ENCODE results near the gene RIPK1.

DNA sequence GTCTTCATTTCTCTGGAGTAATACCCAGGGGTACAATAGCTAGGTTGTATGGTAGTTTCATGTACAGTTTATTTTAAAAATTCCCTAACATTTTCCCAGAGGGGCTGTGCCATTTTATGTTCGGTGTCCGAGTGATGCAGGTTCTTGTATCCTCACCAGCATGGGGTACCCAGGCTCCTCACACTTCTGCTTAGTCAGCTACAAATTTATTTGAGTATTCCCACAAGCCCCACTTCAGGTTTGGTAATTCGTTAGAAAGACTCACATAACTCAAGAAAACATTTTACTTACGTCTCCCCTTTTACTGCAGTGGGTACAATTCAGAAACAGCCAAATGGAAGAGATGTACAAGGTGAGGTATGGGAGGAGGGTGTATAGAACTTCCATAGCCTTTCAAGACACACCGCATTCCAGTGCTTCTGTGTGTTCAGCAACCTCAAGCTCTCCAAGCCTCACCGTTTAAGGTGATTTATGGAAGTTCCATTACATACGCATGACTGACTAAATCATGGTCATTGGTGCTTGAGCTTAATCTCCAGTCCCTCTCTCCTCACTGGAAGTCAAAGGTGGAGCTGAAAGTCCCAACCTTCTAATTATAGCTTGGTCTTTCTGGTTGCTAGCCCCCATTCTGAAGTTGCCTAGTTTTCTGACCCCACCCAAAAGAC lies 18.1 kb downstream of the RIPK1 start:
- TF ChIP-seq, protein P1, sequence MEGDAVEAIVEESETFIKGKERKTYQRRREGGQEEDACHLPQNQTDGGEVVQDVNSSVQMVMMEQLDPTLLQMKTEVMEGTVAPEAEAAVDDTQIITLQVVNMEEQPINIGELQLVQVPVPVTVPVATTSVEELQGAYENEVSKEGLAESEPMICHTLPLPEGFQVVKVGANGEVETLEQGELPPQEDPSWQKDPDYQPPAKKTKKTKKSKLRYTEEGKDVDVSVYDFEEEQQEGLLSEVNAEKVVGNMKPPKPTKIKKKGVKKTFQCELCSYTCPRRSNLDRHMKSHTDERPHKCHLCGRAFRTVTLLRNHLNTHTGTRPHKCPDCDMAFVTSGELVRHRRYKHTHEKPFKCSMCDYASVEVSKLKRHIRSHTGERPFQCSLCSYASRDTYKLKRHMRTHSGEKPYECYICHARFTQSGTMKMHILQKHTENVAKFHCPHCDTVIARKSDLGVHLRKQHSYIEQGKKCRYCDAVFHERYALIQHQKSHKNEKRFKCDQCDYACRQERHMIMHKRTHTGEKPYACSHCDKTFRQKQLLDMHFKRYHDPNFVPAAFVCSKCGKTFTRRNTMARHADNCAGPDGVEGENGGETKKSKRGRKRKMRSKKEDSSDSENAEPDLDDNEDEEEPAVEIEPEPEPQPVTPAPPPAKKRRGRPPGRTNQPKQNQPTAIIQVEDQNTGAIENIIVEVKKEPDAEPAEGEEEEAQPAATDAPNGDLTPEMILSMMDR (IDR thresholded peaks at IDR 0.05 in 2 of 3, conservative IDR thresholded peaks at IDR 0.05 in 1 of 3; ENCODE audit: control insufficient read depth in 2 of 3, extremely low read depth in 1 of 3, insufficient read depth in 1 of 3, low read depth in 3 of 3, low read length in 3 of 3) = no peak
- TF ChIP-seq MXI1 (IDR thresholded peaks at IDR 0.05; ENCODE audit: low read depth, low read length) = no peak
- TF ChIP-seq CREB1 (IDR thresholded peaks at IDR 0.05; ENCODE audit: low read depth) = no peak
- TF ChIP-seq, protein P2, sequence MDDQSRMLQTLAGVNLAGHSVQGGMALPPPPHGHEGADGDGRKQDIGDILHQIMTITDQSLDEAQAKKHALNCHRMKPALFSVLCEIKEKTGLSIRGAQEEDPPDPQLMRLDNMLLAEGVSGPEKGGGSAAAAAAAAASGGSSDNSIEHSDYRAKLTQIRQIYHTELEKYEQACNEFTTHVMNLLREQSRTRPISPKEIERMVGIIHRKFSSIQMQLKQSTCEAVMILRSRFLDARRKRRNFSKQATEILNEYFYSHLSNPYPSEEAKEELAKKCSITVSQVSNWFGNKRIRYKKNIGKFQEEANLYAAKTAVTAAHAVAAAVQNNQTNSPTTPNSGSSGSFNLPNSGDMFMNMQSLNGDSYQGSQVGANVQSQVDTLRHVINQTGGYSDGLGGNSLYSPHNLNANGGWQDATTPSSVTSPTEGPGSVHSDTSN (IDR thresholded peaks at IDR 0.05; ENCODE audit: insufficient replicate concordance, low read depth, low read length) = no peak
- TF ChIP-seq CEBPB (IDR thresholded peaks at IDR 0.05; ENCODE audit: borderline replicate concordance in 1 of 2, low read depth in 2 of 2, low read length in 2 of 2) = no peak
- no peak for TF ChIP-seq RFX5 (IDR thresholded peaks at IDR 0.05; ENCODE audit: low read depth, low read length)
- TF ChIP-seq, protein P3, sequence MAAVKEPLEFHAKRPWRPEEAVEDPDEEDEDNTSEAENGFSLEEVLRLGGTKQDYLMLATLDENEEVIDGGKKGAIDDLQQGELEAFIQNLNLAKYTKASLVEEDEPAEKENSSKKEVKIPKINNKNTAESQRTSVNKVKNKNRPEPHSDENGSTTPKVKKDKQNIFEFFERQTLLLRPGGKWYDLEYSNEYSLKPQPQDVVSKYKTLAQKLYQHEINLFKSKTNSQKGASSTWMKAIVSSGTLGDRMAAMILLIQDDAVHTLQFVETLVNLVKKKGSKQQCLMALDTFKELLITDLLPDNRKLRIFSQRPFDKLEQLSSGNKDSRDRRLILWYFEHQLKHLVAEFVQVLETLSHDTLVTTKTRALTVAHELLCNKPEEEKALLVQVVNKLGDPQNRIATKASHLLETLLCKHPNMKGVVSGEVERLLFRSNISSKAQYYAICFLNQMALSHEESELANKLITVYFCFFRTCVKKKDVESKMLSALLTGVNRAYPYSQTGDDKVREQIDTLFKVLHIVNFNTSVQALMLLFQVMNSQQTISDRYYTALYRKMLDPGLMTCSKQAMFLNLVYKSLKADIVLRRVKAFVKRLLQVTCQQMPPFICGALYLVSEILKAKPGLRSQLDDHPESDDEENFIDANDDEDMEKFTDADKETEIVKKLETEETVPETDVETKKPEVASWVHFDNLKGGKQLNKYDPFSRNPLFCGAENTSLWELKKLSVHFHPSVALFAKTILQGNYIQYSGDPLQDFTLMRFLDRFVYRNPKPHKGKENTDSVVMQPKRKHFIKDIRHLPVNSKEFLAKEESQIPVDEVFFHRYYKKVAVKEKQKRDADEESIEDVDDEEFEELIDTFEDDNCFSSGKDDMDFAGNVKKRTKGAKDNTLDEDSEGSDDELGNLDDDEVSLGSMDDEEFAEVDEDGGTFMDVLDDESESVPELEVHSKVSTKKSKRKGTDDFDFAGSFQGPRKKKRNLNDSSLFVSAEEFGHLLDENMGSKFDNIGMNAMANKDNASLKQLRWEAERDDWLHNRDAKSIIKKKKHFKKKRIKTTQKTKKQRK (IDR thresholded peaks at IDR 0.05; ENCODE audit: low read depth, low read length) = no peak
- TF ChIP-seq SREBF2 (IDR thresholded peaks at IDR 0.05; ENCODE audit: low read length) = no peak
- TF ChIP-seq KAT2A (conservative IDR thresholded peaks at IDR 0.05; ENCODE audit: control insufficient read depth, low read depth, low read length) = no peak
- no peak for TF ChIP-seq POLR2AphosphoS5 (IDR thresholded peaks at IDR 0.05; ENCODE audit: low read length)
- TF ChIP-seq, protein P4, sequence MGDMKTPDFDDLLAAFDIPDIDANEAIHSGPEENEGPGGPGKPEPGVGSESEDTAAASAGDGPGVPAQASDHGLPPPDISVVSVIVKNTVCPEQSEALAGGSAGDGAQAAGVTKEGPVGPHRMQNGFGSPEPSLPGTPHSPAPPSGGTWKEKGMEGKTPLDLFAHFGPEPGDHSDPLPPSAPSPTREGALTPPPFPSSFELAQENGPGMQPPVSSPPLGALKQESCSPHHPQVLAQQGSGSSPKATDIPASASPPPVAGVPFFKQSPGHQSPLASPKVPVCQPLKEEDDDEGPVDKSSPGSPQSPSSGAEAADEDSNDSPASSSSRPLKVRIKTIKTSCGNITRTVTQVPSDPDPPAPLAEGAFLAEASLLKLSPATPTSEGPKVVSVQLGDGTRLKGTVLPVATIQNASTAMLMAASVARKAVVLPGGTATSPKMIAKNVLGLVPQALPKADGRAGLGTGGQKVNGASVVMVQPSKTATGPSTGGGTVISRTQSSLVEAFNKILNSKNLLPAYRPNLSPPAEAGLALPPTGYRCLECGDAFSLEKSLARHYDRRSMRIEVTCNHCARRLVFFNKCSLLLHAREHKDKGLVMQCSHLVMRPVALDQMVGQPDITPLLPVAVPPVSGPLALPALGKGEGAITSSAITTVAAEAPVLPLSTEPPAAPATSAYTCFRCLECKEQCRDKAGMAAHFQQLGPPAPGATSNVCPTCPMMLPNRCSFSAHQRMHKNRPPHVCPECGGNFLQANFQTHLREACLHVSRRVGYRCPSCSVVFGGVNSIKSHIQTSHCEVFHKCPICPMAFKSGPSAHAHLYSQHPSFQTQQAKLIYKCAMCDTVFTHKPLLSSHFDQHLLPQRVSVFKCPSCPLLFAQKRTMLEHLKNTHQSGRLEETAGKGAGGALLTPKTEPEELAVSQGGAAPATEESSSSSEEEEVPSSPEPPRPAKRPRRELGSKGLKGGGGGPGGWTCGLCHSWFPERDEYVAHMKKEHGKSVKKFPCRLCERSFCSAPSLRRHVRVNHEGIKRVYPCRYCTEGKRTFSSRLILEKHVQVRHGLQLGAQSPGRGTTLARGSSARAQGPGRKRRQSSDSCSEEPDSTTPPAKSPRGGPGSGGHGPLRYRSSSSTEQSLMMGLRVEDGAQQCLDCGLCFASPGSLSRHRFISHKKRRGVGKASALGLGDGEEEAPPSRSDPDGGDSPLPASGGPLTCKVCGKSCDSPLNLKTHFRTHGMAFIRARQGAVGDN (IDR thresholded peaks at IDR 0.05) = no peak
- no peak for TF ChIP-seq FOXM1 (IDR thresholded peaks at IDR 0.05; ENCODE audit: low read depth, low read length)

All from GM12878 (cell line).